Activated naive CD8-positive, alpha-beta T cell treated with anti-CD3 and anti-CD28 coated beads, Interleukin-2, amount 10 ng/mL, durations not matched to agents 7 days and 5 days (primary cell): ENCODE results near the gene TRIM14. TPM values are rescaled to one million over a fixed set of nuclear protein-coding genes. Genes with fewer than 3 reads are reported as not detected.

Experiments
- total RNA-seq, 2 experiments: library from RNA; stranded (reverse); gene quantifications; one replicate each; pipeline ENCODE4 v1.2.3, GENCODE V29; 2021

Gene TRIM14
- total RNA-seq, 2 experiments from 2014 or later: 99.0 to 108 TPM

Other genes starting within 250 kb of the TRIM14 start
- gene TRMO, start 196.7 kb downstream of the TRIM14 start, total RNA-seq: 10 to 100 TPM; 25.6 to 27.6 TPM
- gene HEMGN, start 181.1 kb downstream of the TRIM14 start, total RNA-seq: 1 to 10 TPM in 1 of 2 experiments, under 1 TPM in 1; 0.47 to 1.1 TPM
- gene ANP32B, start 135.9 kb downstream of the TRIM14 start, total RNA-seq: 100 to 1,000 TPM; 295 to 296 TPM
- gene NANS, start 62.5 kb downstream of the TRIM14 start, total RNA-seq: 10 to 100 TPM; 30.0 to 31.1 TPM
- 10 to 100 TPM; 11.7 to 12.0 TPM for gene CORO2A, start 73.4 kb upstream of the TRIM14 start, total RNA-seq
- 1 to 10 TPM; 6.4 to 6.8 TPM for gene TBC1D2, start 136.4 kb upstream of the TRIM14 start, total RNA-seq